ENCODE data around the gene ELK4.

ELK4 gene

GRCh38 chr1:205631768-205632668 lies at the start of gene ELK4:
Gene ELK4 (minus strand): TSS chr1:205632011. CDS start chr1:205623882, 8,129 bp downstream.
- DNase-seq, result peak; percentile 99

GRCh38 chr1:205681364-205681763 lies 49.6 kb upstream of the ELK4 start:
- no peak for DNase-seq

- DNase-seq, result peak; percentile 46
Measured at GRCh38 chr1:205680073-205680851, 48.5 kb upstream of the ELK4 start, which contains the start of gene SLC45A3. Gene SLC45A3 (minus strand): TSS chr1:205680509. CDS start chr1:205664656, 15,853 bp downstream.

- DNase-seq, result no peak
Measured at GRCh38 chr1:205678286-205679111, 46.7 kb upstream of the ELK4 start.

GRCh38 chr1:205677167-205677566 lies 45.4 kb upstream of the ELK4 start:
- no peak for DNase-seq

GRCh38 chr1:205676597-205676996 lies 44.8 kb upstream of the ELK4 start:
- no peak for DNase-seq

- no peak for DNase-seq
Measured at GRCh38 chr1:205676002-205676401, 44.2 kb upstream of the ELK4 start.

- DNase-seq, result no peak
Measured at GRCh38 chr1:205675247-205675646, 43.4 kb upstream of the ELK4 start.

GRCh38 chr1:205672970-205673369 lies 41.2 kb upstream of the ELK4 start:
- DNase-seq, result no peak

- DNase-seq, result no peak
Measured at GRCh38 chr1:205672395-205672889, 40.6 kb upstream of the ELK4 start.

GRCh38 chr1:205670611-205671430 lies 39.0 kb upstream of the ELK4 start:
- DNase-seq, result no peak

- no peak for DNase-seq
Measured at GRCh38 chr1:205670150-205670446, 38.3 kb upstream of the ELK4 start.

- DNase-seq, result no peak
Measured at GRCh38 chr1:205669341-205670149, 37.7 kb upstream of the ELK4 start.

GRCh38 chr1:205668951-205669340 lies 37.1 kb upstream of the ELK4 start:
- DNase-seq, result no peak

- DNase-seq, result no peak
Measured at GRCh38 chr1:205667909-205668643, 36.3 kb upstream of the ELK4 start.

GRCh38 chr1:205666372-205667166 lies 34.8 kb upstream of the ELK4 start:
- DNase-seq, result no peak

- DNase-seq, result no peak
Measured at GRCh38 chr1:205665201-205666045, 33.6 kb upstream of the ELK4 start.

- DNase-seq, result no peak
Measured at GRCh38 chr1:205664399-205665017, 32.7 kb upstream of the ELK4 start.

Data from stimulated activated CD4-positive, alpha-beta T cell treated with anti-CD3 and anti-CD28 coated beads, Interleukin-4, amount 100 ng/mL, for 24 hours (primary cell).